HG02884 (cell line): Measurements from ENCODE around the gene ADAMTS5.

Experiments
- ATAC-seq: cut with Tn5 transposase; IDR thresholded peaks from one replicate; pipeline ENCODE4 v1.9.1; 2021; ENCODE audit warnings: mild to moderate bottlenecking, moderate library complexity; ENCODE audit not compliant: unreplicated experiment

The ADAMTS5 gene

DNA sequence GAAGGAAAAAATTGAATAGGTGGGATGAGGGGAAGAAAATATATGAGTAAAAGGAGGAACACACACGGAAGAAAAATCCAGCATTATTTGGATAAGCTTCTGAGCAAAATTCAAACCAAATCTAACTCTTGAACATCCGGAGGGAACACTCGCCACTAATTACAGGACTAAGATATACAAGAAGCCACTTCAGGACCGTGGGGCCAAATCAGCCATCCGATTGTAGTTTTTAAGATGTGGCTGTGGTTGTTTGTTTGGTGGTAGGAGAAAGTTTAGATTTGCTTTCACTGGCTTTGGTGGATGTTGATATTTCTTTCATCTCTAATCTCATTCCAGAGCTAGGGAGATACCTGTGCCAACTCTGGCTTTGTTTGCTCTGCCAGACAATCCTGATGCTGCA lies 78.0 kb downstream of the ADAMTS5 start:
- ATAC-seq = no peak

DNA sequence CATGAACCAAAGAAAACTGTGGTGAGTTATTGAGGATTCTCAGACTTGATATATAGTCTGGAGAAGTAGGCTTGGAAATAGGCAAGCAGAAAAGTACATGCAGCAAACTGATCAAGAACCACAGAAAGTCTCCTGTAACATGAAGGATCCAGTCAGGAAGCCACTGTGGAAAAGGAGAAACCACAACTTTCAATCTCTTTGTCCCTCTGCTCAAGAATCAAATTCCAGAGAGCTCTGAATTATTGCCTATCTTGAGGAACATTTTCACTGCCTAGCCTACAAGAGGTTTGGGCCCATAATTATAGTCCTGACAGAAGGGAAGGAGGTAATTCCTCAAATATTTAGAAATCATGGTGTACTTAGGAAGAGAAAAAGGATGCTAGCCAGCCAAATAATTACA lies 78.6 kb downstream of the ADAMTS5 start:
- no peak for ATAC-seq

GRCh38 chr21:26887251-26887650 lies 79.6 kb downstream of the ADAMTS5 start:
- no peak for ATAC-seq

DNA sequence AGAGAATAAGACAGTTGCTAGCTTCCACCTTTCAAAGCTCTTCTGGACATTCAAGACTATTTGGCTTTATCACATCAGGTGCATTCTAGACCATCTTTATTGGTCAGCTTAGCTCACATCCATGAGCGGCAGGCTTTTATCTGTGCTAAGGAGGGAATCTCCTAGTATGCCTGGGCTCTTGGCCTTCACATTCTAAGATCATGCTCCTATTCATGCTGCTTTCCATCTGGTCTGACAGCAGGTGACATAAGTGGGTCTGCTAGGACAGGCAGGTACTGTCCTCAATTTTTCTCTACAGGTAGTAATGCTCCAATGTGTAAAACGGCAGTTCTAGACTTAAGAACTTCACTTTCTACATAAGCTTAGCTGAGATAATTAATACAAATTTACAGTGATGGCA lies 82.5 kb downstream of the ADAMTS5 start:
- ATAC-seq = no peak

GRCh38 chr21:26883768-26884167 lies 83.1 kb downstream of the ADAMTS5 start:
- no peak for ATAC-seq

GRCh38 chr21:26881504-26882228 lies 85.2 kb downstream of the ADAMTS5 start:
- ATAC-seq = no peak

- ATAC-seq = no peak
These were observed 89.9 kb downstream of the ADAMTS5 start for GRCh38 chr21:26877018-26877417.

GRCh38 chr21:26874347-26874746 lies 92.5 kb downstream of the ADAMTS5 start:
- ATAC-seq = no peak
